Uterus (tissue), 4 donors: ENCODE measurements around the gene CEACAM3. TPM values are rescaled to one million over a fixed set of nuclear protein-coding genes. Genes with fewer than 3 reads are reported as not detected.
"Not testable (repeated sequence)": the region's sequence is repeated elsewhere in the genome, so short reads cannot be mapped to it uniquely, and the experiment has no call there.

Experiments used
- DNase-seq, 2 donors: peaks; one replicate each; pipeline ENCODE4 v3.0.0-alpha.2; 2019 to 2020
- H3K27ac ChIP-seq, 2 donors: fragments of 200-600 bp; sonication (generic); 1 replicate in 1 of 2; 2 replicates in 1 of 2; pipeline ENCODE4 v1.5.1; 2016 to 2018
- H3K27me3 ChIP-seq, 2 donors: fragments of 200-600 bp; sonication (generic); one replicate each; pipeline ENCODE4 v1.5.1; 2018 to 2019; ENCODE audit warnings: control low read depth in 1 of 2
- H3K36me3 ChIP-seq, 2 donors: fragments of 200-600 bp; sonication (generic); one replicate each; pipeline ENCODE4 v1.5.1; 2019; ENCODE audit warnings: control low read depth in 1 of 2
- H3K4me1 ChIP-seq, 2 donors: fragments of 200-600 bp; sonication (generic); one replicate each; pipeline ENCODE4 v1.5.1; 2018 to 2019; ENCODE audit warnings: control low read depth in 1 of 2
- H3K4me3 ChIP-seq, 2 donors: fragments of 200-600 bp; sonication (generic); 1 replicate in 1 of 2; 2 replicates in 1 of 2; pipeline ENCODE4 v1.5.1; 2018 to 2019; ENCODE audit warnings: mild to moderate bottlenecking in 1 of 2
- H3K9me3 ChIP-seq, 2 donors: fragments of 200-600 bp; sonication (generic); one replicate each; pipeline ENCODE4 v1.5.1; 2019; ENCODE audit warnings: control low read depth in 1 of 2
- CTCF ChIP-seq, 4 experiments: fragments of 200-600 bp in 2 of 4; fragments of 450-650 bp in 2 of 4; sonication (generic) in 2 of 4; IDR thresholded peaks; one replicate each; pipeline ENCODE4 v1.5.1; 2016 to 2019; ENCODE audit warnings: antibody characterized with exemption in 4 of 4, mild to moderate bottlenecking in 2 of 4, moderate library complexity in 1 of 4
- POLR2A ChIP-seq, 2 donors: fragments of 450-650 bp; IDR thresholded peaks; one replicate each; pipeline ENCODE4 v1.6.1; 2016; ENCODE audit warnings: antibody characterized with exemption in 2 of 2, mild to moderate bottlenecking in 1 of 2, moderate library complexity in 1 of 2
- intact Hi-C: fragments of 100-400 bp; cut with DNase I; formaldehyde crosslinking; loops from one replicate; pipeline ENCODE4 v1.15.1; 2023; ENCODE audit warnings: low total_unique reads
- total RNA-seq, 4 donors: library from RNA; depleted of rRNA in 3 of 4; stranded (reverse); fragments of >200 nt in 3 of 4; gene quantifications; one replicate each; pipeline versions ENCODE4 v1.1.0 to v1.2.4, GENCODE V29; 2014 to 2023
- donor health status: DM: yes; HTN: yes; CAD: no.

CEACAM3 gene
- total RNA-seq = not detected

- Histone ChIP-seq H3K9me3 (no peaks in the 10 kb centered on the region), H3K4me3 (no peak within 1 kb of the TSS), H3K4me1 (no peaks in the 10 kb centered on the region), H3K27me3 (no peaks in the 10 kb centered on the region), H3K27ac (no peak within 1 kb of the TSS), H3K36me3 (no peaks in the 10 kb centered on the region)
- intact Hi-C loops = no loop called here
- TF ChIP-seq CTCF (IDR thresholded peaks at IDR 0.05) = no peak
- TF ChIP-seq POLR2A (IDR thresholded peaks at IDR 0.05) = no peak
- DNase-seq = no peak
Observed at GRCh38 chr19:41796362-41796761, at the start of gene CEACAM3. Gene CEACAM3, plus strand, starts transcription at chr19:41796587. Its CDS starts 91 bp downstream, at chr19:41796678.

GRCh38 chr19:41746593-41747227, 49.7 kb upstream of the CEACAM3 start:
- no peak for DNase-seq
- H3K4me3 ChIP-seq = no peak overlapping the region
- no peaks in the 10 kb centered on the region for H3K9me3 ChIP-seq
- H3K27ac ChIP-seq = no peak overlapping the region
- no peaks in the 10 kb centered on the region for H3K36me3 ChIP-seq
- no peaks in the 10 kb centered on the region for H3K4me1 ChIP-seq
- H3K27me3 ChIP-seq = no peaks in the 10 kb centered on the region
- intact Hi-C loops = no loop called here
- no peak for TF ChIP-seq POLR2A (IDR thresholded peaks at IDR 0.05)
- peak in 1 of 4 experiments; percentile 23 for TF ChIP-seq CTCF (IDR thresholded peaks at IDR 0.05)

GRCh38 chr19:41748012-41748411, 48.4 kb upstream of the CEACAM3 start:
- no peaks in the 10 kb centered on the region for H3K9me3 ChIP-seq
- intact Hi-C loops = no loop called here
- no peaks in the 10 kb centered on the region for H3K27me3 ChIP-seq
- no peak for DNase-seq
- no peak overlapping the region for H3K27ac ChIP-seq
- H3K4me1 ChIP-seq = no peaks in the 10 kb centered on the region
- no peak overlapping the region for H3K4me3 ChIP-seq
- TF ChIP-seq CTCF (IDR thresholded peaks at IDR 0.05) (no peak), POLR2A (IDR thresholded peaks at IDR 0.05) (no peak)
- H3K36me3 ChIP-seq = no peaks in the 10 kb centered on the region

- DNase-seq, H3K4me1 ChIP-seq, H3K27ac ChIP-seq, H3K27me3 ChIP-seq, intact Hi-C loops, H3K4me3 ChIP-seq, H3K36me3 ChIP-seq, H3K9me3 ChIP-seq: not testable (repeated sequence)
Observed at GRCh38 chr19:41750248-41751134, 45.9 kb upstream of the CEACAM3 start.

GRCh38 chr19:41753159-41753558, 43.2 kb upstream of the CEACAM3 start:
- H3K4me1 ChIP-seq = no peaks in the 10 kb centered on the region
- intact Hi-C loops = no loop called here
- no peak overlapping the region for H3K27ac ChIP-seq
- H3K9me3 ChIP-seq = no peaks in the 10 kb centered on the region
- no peaks in the 10 kb centered on the region for H3K36me3 ChIP-seq
- H3K4me3 ChIP-seq = no peak overlapping the region
- TF ChIP-seq POLR2A (IDR thresholded peaks at IDR 0.05) (no peak), CTCF (IDR thresholded peaks at IDR 0.05) (peak in 2 of 4 experiments; percentile 17 to 24)
- no peak for DNase-seq
- H3K27me3 ChIP-seq = no peaks in the 10 kb centered on the region
